B cell (primary cell): ENCODE data around the gene MRRF. TPM values are rescaled to one million over a fixed set of nuclear protein-coding genes. Genes with fewer than 3 reads are reported as not detected.

Experiments used
- ATAC-seq: fragments of 200-7000 bp; cut with Tn5 transposase; one replicate; pipeline ENCODE4 v1.10.0; 2021; ENCODE audit warnings: low read depth, mild to moderate bottlenecking, moderate number of reproducible peaks, moderate library complexity
- CTCF ChIA-PET: fragments of 350-600 bp; sonication (Branson Sonifier 250); formaldehyde crosslinking; loops from one replicate; lab custom pipeline; 2021; ENCODE audit warnings: antibody characterized with exemption, inconsistent platforms; lab: Charles Lee
- POLR2A ChIA-PET: fragments of 350-600 bp; sonication (Branson Sonifier 250); formaldehyde crosslinking; loops from one replicate; lab custom pipeline; 2021; ENCODE audit warnings: antibody characterized with exemption; lab: Charles Lee
- DNase-seq: peaks from one replicate; pipeline ENCODE4 v3.0.0; 2013
- H2AFZ ChIP-seq: 2 replicates; pipeline ENCODE4 v1.6.1; 2012; ENCODE audit warnings: mild to moderate bottlenecking, low read depth, low read length; ENCODE audit not compliant: insufficient read depth, poor library complexity, severe bottlenecking
- H3K27ac ChIP-seq, 2 donors: 1 replicate in 1 of 2; 2 replicates in 1 of 2; pipeline ENCODE4 v1.5.1; 2012 to 2013; ENCODE audit warnings: low read length in 2 of 2, mild to moderate bottlenecking in 2 of 2, moderate library complexity in 1 of 2
- H3K27me3 ChIP-seq, 4 experiments: fragments of 200-600 bp in 1 of 4; sonication (generic) in 1 of 4; replicated peaks in 1 of 4; 1 replicate in 2 of 4; 2 replicates in 2 of 4; pipeline versions ENCODE4 v1.6.1 to v1.7.0; 2013 to 2016; ENCODE audit warnings: low read length in 3 of 4, mild to moderate bottlenecking in 2 of 4, mixed read lengths in 1 of 4, moderate library complexity in 1 of 4; ENCODE audit not compliant: insufficient read depth in 4 of 4, control insufficient read depth in 3 of 4; ENCODE audit errors: control extremely low read depth in 1 of 4
- H3K36me3 ChIP-seq, 2 experiments: replicated peaks in 1 of 2; 1 replicate in 1 of 2; 2 replicates in 1 of 2; pipeline versions ENCODE4 v1.6.1 to v1.7.1; 2013; ENCODE audit warnings: low read length in 1 of 2; ENCODE audit not compliant: insufficient read depth in 2 of 2, control insufficient read depth in 1 of 2; ENCODE audit errors: control extremely low read depth in 1 of 2, extremely low read depth in 1 of 2
- H3K4me1 ChIP-seq, 2 donors: fragments of 200-600 bp in 1 of 2; sonication (generic) in 1 of 2; 1 replicate in 1 of 2; 2 replicates in 1 of 2; pipeline versions ENCODE4 v1.5.1 to v1.6.1; 2013 to 2017; ENCODE audit warnings: low read length in 2 of 2; ENCODE audit not compliant: control insufficient read depth in 2 of 2, insufficient read depth in 2 of 2
- H3K4me2 ChIP-seq: replicated peaks from 2 replicates; pipeline ENCODE3; 2012; ENCODE audit warnings: mild to moderate bottlenecking, low read depth, low read length; ENCODE audit not compliant: poor library complexity, severe bottlenecking
- H3K4me3 ChIP-seq, 5 experiments: fragments of 200-600 bp in 1 of 5; sonication (generic) in 1 of 5; 1 replicate in 3 of 5; 2 replicates in 2 of 5; pipeline versions ENCODE4 v1.5.1 to v1.7.0; 2011 to 2016; ENCODE audit warnings: low read length in 4 of 5, mild to moderate bottlenecking in 4 of 5, low read depth in 2 of 5, control low read depth in 1 of 5, moderate library complexity in 1 of 5; ENCODE audit not compliant: insufficient read depth in 1 of 5; ENCODE audit errors: control extremely low read depth in 1 of 5, extremely low read depth in 1 of 5
- H3K79me2 ChIP-seq: fragments of 200-600 bp; sonication (generic); one replicate; pipeline ENCODE4 v1.6.0; 2016; ENCODE audit warnings: low read length; ENCODE audit not compliant: control insufficient read depth, insufficient read depth
- H3K9ac ChIP-seq: fragments of 200-600 bp; sonication (generic); 2 replicates; pipeline ENCODE4 v1.6.1; 2017; ENCODE audit warnings: mild to moderate bottlenecking, low read length, moderate library complexity
- H3K9me3 ChIP-seq, 3 donors: one replicate each; pipeline versions ENCODE4 v1.6.1 to v1.7.1; 2013; ENCODE audit warnings: low read length in 2 of 3; ENCODE audit not compliant: control insufficient read depth in 2 of 3, insufficient read depth in 1 of 3; ENCODE audit errors: control extremely low read depth in 1 of 3
- H4K20me1 ChIP-seq: 2 replicates; pipeline ENCODE4 v1.6.0; 2012; ENCODE audit warnings: mild to moderate bottlenecking, low read length; ENCODE audit not compliant: insufficient read depth, control insufficient read depth, poor library complexity, severe bottlenecking
- H3K27ac Mint-ChIP-seq: one replicate; pipeline ENCODE4 v1.8.0; 2021; ENCODE audit warnings: mixed read lengths
- H3K27me3 Mint-ChIP-seq: one replicate; pipeline ENCODE4 v1.8.0; 2021; ENCODE audit warnings: mixed read lengths
- H3K4me1 Mint-ChIP-seq: one replicate; pipeline ENCODE4 v1.8.0; 2021; ENCODE audit warnings: mixed read lengths
- H3K4me3 Mint-ChIP-seq: one replicate; pipeline ENCODE4 v1.8.0; 2021; ENCODE audit warnings: mixed read lengths
- H3K9me3 Mint-ChIP-seq: one replicate; pipeline ENCODE4 v1.8.0; 2022; ENCODE audit warnings: mixed read lengths; ENCODE audit not compliant: insufficient read depth
- CTCF ChIP-seq: fragments of 200-600 bp; IDR thresholded peaks from one replicate; pipeline ENCODE4 v1.8.0; 2022; ENCODE audit warnings: antibody characterized with exemption, mild to moderate bottlenecking
- EZH2 ChIP-seq: IDR thresholded peaks from 2 replicates; pipeline ENCODE4 v1.6.1; 2012; ENCODE audit warnings: borderline replicate concordance, low read depth, mild to moderate bottlenecking, moderate library complexity, low read length; ENCODE audit not compliant: insufficient read depth, poor library complexity, severe bottlenecking
- WGBS: methylation state at CpG from one replicate; pipeline ENCODE4 v1.1.5; 2013; ENCODE audit warnings: missing lambda C conversion rate; ENCODE audit not compliant: insufficient coverage; 5-methylcytosine and 5-hydroxymethylcytosine counted together
- intact Hi-C: fragments of 100-400 bp; cut with micrococcal nuclease; formaldehyde crosslinking; loops from one replicate; pipeline ENCODE4 v1.10.0; 2022
- polyA plus RNA-seq: library from polyadenylated mRNA; depleted of rRNA; stranded (reverse); fragments of >200 nt; gene quantifications from 2 replicates; pipeline ENCODE4 v1.2.3, GENCODE V29; 2012
- total RNA-seq, 2 donors: library from RNA; stranded (reverse); fragments of 120-200 nt in 1 of 2; gene quantifications; 1 replicate in 1 of 2; 2 replicates in 1 of 2; pipeline versions ENCODE4 v1.2.3 to v1.2.4, GENCODE V29; 2013 to 2022

MRRF gene
- total and polyA plus RNA-seq, 2 donors (not counting 1 experiment from before 2014, with no cell fraction given), result 38.6 to 44.9 TPM

- ChIA-PET POLR2A (no interaction called here), CTCF (no interaction called here)
- peaks cover 0 to 24% (median 0%) of the 10 kb centered on the region in 3 donors for H3K9me3 ChIP-seq
- peak overlapping the region; percentile 80 for H3K4me2 ChIP-seq
- peak overlapping the region; percentile 56 for H3K9ac ChIP-seq
- peak overlapping the region; percentile 80 for H3K4me3 Mint-ChIP-seq
- H3K36me3 ChIP-seq, result no peaks in the 10 kb centered on the region
- H3K27me3 Mint-ChIP-seq, result peaks cover 88% of the 10 kb centered on the region
- intact Hi-C loops, result no loop called here
- TF ChIP-seq EZH2 (no peak), CTCF (no peak)
- H3K27me3 ChIP-seq, result peaks cover 0 to 83% (median 53%) of the 10 kb centered on the region in 4 experiments
- no peak overlapping the region for H3K27ac Mint-ChIP-seq
- H3K79me2 ChIP-seq, result no peaks in the 10 kb centered on the region
- peak; percentile 43 for DNase-seq
- H4K20me1 ChIP-seq, result no peaks in the 10 kb centered on the region
- no peaks in the 10 kb centered on the region for H3K9me3 Mint-ChIP-seq
- H3K4me1 ChIP-seq, result peaks cover 33 to 38% of the 10 kb centered on the region in 2 donors
- no peak for ATAC-seq
- peaks cover 32% of the 10 kb centered on the region for H3K4me1 Mint-ChIP-seq
- H2AFZ ChIP-seq, result peak overlapping the region; percentile 36
- no peak overlapping the region for H3K27ac ChIP-seq
- H3K4me3 ChIP-seq, result peak overlapping the region in 2 of 5 experiments; percentile 35 to 37
- 50% methylated on average over 57 of the region's 57 CpGs for WGBS
These were observed 44.6 kb upstream of the MRRF start for GRCh38 chr9:122219856-122220672.

GRCh38 chr9:122220673-122221182 lies 44.0 kb upstream of the MRRF start:
- H3K9me3 Mint-ChIP-seq, result no peaks in the 10 kb centered on the region
- Histone ChIP-seq H3K4me2 (peak overlapping the region; percentile 35), H2AFZ (no peak overlapping the region), H3K9me3 (peaks cover 0 to 24% (median 0%) of the 10 kb centered on the region in 3 donors), H3K79me2 (no peaks in the 10 kb centered on the region), H3K27ac (no peak overlapping the region), H3K4me1 (peaks cover 33 to 38% of the 10 kb centered on the region in 2 donors), H3K36me3 (no peaks in the 10 kb centered on the region), H3K4me3 (no peak overlapping the region), H3K9ac (no peak overlapping the region), H4K20me1 (no peaks in the 10 kb centered on the region), H3K27me3 (peaks cover 0 to 80% (median 52%) of the 10 kb centered on the region in 4 experiments)
- DNase-seq (no peak), ATAC-seq (no peak)
- H3K4me3 Mint-ChIP-seq, result no peak overlapping the region
- H3K4me1 Mint-ChIP-seq, result peaks cover 32% of the 10 kb centered on the region
- H3K27ac Mint-ChIP-seq, result no peak overlapping the region
- 70% methylated on average over 8 of the region's 18 CpGs for WGBS
- TF ChIP-seq EZH2, result no peak
- no peak for TF ChIP-seq CTCF
- H3K27me3 Mint-ChIP-seq, result peaks cover 85% of the 10 kb centered on the region
- intact Hi-C loops, result no loop called here
- ChIA-PET CTCF (no interaction called here), POLR2A (no interaction called here)
